DOHH2 (cell line): ENCODE data around the gene SLC22A6.

Experiments used
- EZH2phosphoT487 ChIP-seq: fragments of 200-600 bp; sonication (generic); IDR thresholded peaks from 2 replicates; pipeline ENCODE4 v1.6.1; 2017; ENCODE audit warnings: borderline replicate concordance, mild to moderate bottlenecking, antibody characterized with exemption, low read length, moderate library complexity, mixed read lengths
- TF ChIP-seq, protein P1 (sequence below): fragments of 200-600 bp; sonication (generic); IDR thresholded peaks from one replicate; pipeline ENCODE4 v1.5.1; 2014; ENCODE audit warnings: antibody characterized with exemption, mild to moderate bottlenecking, low read depth, low read length; ENCODE audit not compliant: poor library complexity, severe bottlenecking

GRCh38 chr11:63001456-63001855 lies 16.7 kb upstream of the SLC22A6 start:
- TF ChIP-seq, protein P1, sequence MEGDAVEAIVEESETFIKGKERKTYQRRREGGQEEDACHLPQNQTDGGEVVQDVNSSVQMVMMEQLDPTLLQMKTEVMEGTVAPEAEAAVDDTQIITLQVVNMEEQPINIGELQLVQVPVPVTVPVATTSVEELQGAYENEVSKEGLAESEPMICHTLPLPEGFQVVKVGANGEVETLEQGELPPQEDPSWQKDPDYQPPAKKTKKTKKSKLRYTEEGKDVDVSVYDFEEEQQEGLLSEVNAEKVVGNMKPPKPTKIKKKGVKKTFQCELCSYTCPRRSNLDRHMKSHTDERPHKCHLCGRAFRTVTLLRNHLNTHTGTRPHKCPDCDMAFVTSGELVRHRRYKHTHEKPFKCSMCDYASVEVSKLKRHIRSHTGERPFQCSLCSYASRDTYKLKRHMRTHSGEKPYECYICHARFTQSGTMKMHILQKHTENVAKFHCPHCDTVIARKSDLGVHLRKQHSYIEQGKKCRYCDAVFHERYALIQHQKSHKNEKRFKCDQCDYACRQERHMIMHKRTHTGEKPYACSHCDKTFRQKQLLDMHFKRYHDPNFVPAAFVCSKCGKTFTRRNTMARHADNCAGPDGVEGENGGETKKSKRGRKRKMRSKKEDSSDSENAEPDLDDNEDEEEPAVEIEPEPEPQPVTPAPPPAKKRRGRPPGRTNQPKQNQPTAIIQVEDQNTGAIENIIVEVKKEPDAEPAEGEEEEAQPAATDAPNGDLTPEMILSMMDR = no peak
- no peak for TF ChIP-seq EZH2phosphoT487
